Esophagus (tissue), 2 donors: ENCODE measurements around the gene KLF3. TPM values are rescaled to one million over a fixed set of nuclear protein-coding genes. Genes with fewer than 3 reads are reported as not detected.
A peak's percentile ranks its signal among the peaks of the same experiment; 100 is the strongest.

Experiments
- H3K27ac ChIP-seq, 2 donors: one replicate each; pipeline ENCODE4 v1.5.1; 2013; ENCODE audit warnings: low read depth in 2 of 2, mild to moderate bottlenecking in 2 of 2, inconsistent platforms in 1 of 2, low read length in 1 of 2, moderate library complexity in 1 of 2
- H3K27me3 ChIP-seq, 2 donors: one replicate each; pipeline ENCODE4 v1.6.1; 2013; ENCODE audit warnings: low read length in 2 of 2, control low read depth in 1 of 2, mild to moderate bottlenecking in 1 of 2; ENCODE audit not compliant: insufficient read depth in 2 of 2, control insufficient read depth in 1 of 2
- H3K36me3 ChIP-seq, 2 donors: one replicate each; pipeline ENCODE4 v1.6.1; 2013; ENCODE audit warnings: low read length in 1 of 2; ENCODE audit not compliant: control insufficient read depth in 2 of 2, insufficient read depth in 2 of 2
- H3K4me1 ChIP-seq, 2 donors: one replicate each; pipeline ENCODE4 v1.6.1; 2013; ENCODE audit warnings: low read length in 1 of 2; ENCODE audit not compliant: control insufficient read depth in 2 of 2, insufficient read depth in 2 of 2
- H3K4me3 ChIP-seq, 2 donors: one replicate each; pipeline ENCODE4 v1.5.1; 2013; ENCODE audit warnings: low read length in 2 of 2, mild to moderate bottlenecking in 2 of 2, low read depth in 1 of 2, moderate library complexity in 1 of 2
- H3K9me3 ChIP-seq, 2 donors: one replicate each; pipeline ENCODE4 v1.6.1; 2013; ENCODE audit warnings: mild to moderate bottlenecking in 2 of 2, low read depth in 1 of 2, low read length in 1 of 2, moderate library complexity in 1 of 2; ENCODE audit not compliant: control insufficient read depth in 2 of 2, insufficient read depth in 1 of 2
- WGBS, 2 donors: extraction: QIAGEN DNeasy Blood & Tissue Kit; methylation state at CpG; one replicate each; pipeline ENCODE4 v1.1.7; 2013; 5-methylcytosine and 5-hydroxymethylcytosine counted together
- polyA plus RNA-seq, 2 donors: library from polyadenylated mRNA; stranded (reverse); fragments of 200-250 nt; gene quantifications; one replicate each; pipeline ENCODE4 v1.2.3, GENCODE V29; 2013
- donor health status: healthy with polysubstance abuse.
- donor health status: Bipolar disorder and iron deficiency.

KLF3 gene
- 10 to 100 TPM; 20.6 to 36.2 TPM for polyA plus RNA-seq

DNA sequence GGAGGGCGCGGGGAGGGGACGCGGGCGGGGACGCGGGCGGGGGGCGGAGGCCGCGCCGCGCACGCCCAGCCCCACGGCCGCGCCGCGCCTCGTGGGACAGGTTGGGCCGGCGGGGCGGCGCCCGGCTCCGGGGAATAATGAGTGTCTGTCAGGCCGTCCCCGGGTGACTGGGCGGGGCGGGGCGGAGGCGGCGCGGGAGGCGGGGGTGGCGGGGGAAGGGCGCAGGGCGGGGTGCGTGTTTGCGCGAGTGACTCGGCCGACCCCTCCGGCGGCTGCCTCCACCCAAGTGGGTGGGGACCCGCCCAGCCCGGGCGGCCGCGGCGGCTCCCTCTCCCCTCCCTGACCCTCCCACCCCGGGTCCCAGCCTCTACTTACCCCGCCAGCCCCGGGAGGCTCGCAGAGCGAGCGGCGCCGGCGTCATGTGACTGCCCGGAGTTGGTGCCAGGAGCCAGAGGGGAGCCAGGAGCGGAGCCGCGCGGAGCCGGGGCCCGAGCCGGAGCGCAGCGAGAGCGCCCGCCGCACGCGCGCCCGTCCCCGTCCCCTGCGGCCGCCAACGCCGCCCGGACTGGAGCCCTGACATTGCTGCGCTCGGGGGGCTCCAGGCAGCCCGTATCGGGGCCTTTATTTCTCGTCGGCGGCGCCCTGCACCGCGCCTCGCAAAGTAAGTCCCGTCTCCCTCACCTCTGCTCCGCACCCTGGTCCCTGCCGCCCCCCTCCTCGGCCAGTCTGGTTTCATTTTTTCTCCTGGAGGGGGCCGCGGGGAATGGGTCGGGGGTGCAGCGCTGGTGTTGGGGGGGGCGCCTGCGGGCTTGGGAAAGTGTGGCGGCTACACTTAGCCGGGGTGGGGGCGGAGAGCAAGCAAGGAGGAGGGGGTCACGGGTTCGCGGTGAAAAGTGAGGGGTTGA is at the start of gene KLF3:
KLF3 (plus strand) TSS at position 399 of the 905 bp plus-strand sequence. CDS start 16,427 bp downstream, outside the sequence.
- no peaks in the 10 kb centered on the region for H3K4me1 ChIP-seq
- H3K9me3 ChIP-seq = no peaks in the 10 kb centered on the region
- WGBS, 2 donors = 1% methylated on average over 52 to 110 of the region's 110 CpGs
- H3K36me3 ChIP-seq = no peaks in the 10 kb centered on the region
- no peaks in the 10 kb centered on the region for H3K27me3 ChIP-seq
- peak within 1 kb of the TSS; percentile 94 to 100 for H3K27ac ChIP-seq
- peak within 1 kb of the TSS; percentile 77 to 79 for H3K4me3 ChIP-seq

DNA sequence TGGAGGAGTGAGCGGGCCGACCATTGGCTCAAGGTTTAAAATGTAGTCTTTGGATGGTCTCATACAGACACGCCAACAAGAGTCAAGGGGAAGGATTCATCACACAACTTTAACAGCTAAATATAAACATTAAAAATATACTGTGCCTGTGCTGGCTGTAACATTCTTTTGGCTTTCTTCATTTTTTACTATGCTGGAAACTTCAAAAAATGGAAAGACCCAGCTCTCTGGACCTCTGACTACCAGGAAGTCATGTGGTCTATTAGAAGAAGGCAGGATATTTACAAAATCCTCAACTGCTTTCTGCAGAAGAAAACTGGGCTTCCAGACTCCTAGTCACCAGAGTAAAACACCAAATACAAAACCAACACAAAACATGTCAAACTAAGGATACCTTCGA is 49.8 kb upstream of the KLF3 start:
- no peak overlapping the region for H3K27ac ChIP-seq

DNA sequence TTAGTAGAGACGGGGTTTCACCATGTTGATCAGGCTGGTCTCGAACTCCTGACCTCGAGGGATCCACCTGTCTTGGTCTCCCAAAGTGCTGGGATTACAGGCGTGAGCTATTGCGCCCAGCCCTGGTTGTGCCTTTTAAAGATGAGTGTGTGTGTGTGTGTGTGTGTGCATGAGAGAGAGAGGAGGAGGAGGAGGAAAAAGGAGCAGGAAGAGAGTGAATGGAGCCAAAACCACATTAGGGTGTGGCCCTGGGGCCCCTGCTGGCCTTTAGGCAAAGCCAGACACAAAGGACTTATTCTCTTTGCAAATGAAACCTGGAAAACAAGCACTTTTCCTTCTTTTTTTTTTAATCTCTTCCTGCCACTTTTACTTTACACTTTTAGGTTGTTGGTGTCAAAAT is 48.2 kb upstream of the KLF3 start:
- Histone ChIP-seq H3K9me3 (no peaks in the 10 kb centered on the region), H3K4me1 (peaks cover 0 to 2% of the 10 kb centered on the region in 2 donors), H3K4me3 (no peak overlapping the region), H3K27ac (no peak overlapping the region), H3K36me3 (no peaks in the 10 kb centered on the region), H3K27me3 (no peaks in the 10 kb centered on the region)
- WGBS, 2 donors = 90 to 94% methylated on average over 5 of the region's 5 CpGs

More for the DNA sequence above, 49.8 kb upstream of the KLF3 start:
- no peak overlapping the region for H3K4me3 ChIP-seq
- 88 to 89% methylated on average over 4 of the region's 4 CpGs for WGBS, 2 donors
- H3K9me3 ChIP-seq = no peaks in the 10 kb centered on the region
- no peaks in the 10 kb centered on the region for H3K27me3 ChIP-seq
- H3K36me3 ChIP-seq = no peaks in the 10 kb centered on the region
- H3K4me1 ChIP-seq = peaks cover 0 to 2% of the 10 kb centered on the region in 2 donors

DNA sequence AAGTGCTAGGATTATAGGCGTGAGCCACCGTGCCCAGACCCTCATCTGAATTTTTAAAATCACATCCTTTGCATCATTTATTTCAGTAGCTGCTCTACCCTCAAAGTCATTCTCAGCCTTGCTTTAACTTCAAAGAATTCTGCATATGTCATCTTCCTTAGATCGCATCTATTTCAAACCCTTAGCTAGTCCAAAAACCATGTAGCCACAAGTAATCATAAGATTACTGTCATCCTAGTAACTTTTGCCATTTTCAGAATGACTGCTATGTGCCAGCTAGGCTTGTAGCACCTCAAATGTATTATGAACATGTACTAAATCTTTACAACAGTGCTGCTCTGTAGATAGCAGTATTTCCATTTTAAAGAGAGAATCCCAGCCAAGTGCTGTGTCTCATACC is 45.5 kb upstream of the KLF3 start:
- Histone ChIP-seq H3K9me3 (no peaks in the 10 kb centered on the region), H3K4me1 (peaks cover 0 to 2% of the 10 kb centered on the region in 2 donors), H3K36me3 (no peaks in the 10 kb centered on the region), H3K27ac (no peak overlapping the region), H3K27me3 (no peaks in the 10 kb centered on the region), H3K4me3 (no peak overlapping the region)
- 89 to 92% methylated on average over 3 of the region's 3 CpGs for WGBS, 2 donors

DNA sequence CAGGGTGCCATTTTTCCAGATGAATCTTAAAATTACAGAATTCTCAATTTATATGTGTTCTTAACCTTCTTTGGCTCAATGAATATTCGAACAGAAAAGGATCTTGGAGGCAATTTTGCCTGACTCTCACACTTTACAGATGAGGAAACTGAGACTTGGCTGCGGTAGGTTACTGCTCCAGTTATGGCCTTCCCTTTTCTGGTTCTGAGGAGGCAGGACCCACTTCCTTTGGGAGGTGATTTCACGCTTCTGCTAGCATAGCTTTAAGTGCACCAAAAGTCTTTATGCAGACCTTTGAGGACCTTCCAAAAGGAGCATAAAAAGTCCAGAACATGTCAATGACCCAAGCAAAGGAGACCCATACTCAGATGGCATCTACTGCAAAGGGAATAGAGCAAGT is 44.7 kb upstream of the KLF3 start:
- no peak overlapping the region for H3K4me3 ChIP-seq
- no peak overlapping the region for H3K27ac ChIP-seq
- H3K27me3 ChIP-seq = no peaks in the 10 kb centered on the region
- peaks cover 0 to 2% of the 10 kb centered on the region in 2 donors for H3K4me1 ChIP-seq
- WGBS, 2 donors = 90 to 91% methylated on average over 3 of the region's 3 CpGs
- no peaks in the 10 kb centered on the region for H3K36me3 ChIP-seq
- no peaks in the 10 kb centered on the region for H3K9me3 ChIP-seq

DNA sequence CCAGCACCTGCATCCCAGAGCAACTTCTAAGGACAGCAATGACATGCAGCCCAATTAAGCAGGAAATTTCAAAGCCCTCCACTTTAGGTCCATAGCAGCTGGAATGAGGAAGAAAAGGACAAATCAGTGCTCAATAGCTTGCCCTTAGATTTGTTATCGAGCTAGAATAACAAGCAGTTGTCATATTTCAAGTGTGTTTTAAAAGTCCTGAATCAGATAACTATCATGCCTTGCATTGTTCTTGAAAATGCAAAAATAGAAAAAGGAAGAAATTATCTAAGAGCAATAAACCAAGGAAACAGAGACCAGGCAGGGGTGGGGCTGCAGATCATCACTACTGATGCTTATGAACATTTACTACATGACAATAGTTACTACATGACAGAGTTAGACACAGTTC is 43.9 kb upstream of the KLF3 start:
- H3K36me3 ChIP-seq = no peaks in the 10 kb centered on the region
- 78 to 82% methylated on average over 1 of the region's 1 CpG for WGBS, 2 donors
- no peak overlapping the region for H3K27ac ChIP-seq
- H3K4me1 ChIP-seq = peaks cover 0 to 2% of the 10 kb centered on the region in 2 donors
- H3K9me3 ChIP-seq = no peaks in the 10 kb centered on the region
- no peak overlapping the region for H3K4me3 ChIP-seq
- no peaks in the 10 kb centered on the region for H3K27me3 ChIP-seq

DNA sequence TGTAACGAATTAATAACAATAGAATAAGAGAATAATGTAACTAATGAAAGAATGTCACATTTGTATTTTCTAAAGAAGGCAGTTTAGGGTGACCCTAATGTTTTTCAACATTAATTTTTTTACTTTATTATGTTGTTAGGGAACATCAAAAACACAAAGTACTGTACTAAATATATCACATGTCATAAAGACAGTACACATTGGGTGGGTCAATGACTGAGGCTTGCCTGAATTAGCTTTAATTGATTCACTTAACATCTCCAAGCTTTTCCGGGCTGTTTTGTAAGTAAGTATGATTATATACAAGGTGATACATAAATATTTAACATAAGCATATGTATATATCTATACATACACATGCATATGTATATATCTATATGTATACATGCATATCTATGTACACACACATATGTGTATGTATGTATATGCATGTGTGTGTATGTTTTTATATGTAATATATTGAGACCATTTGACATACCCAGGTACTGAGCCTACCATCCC is 43.4 kb upstream of the KLF3 start:
- no peaks in the 10 kb centered on the region for H3K9me3 ChIP-seq
- peaks cover 0 to 2% of the 10 kb centered on the region in 2 donors for H3K4me1 ChIP-seq
- WGBS, 2 donors = 64 to 72% methylated on average over 2 of the region's 2 CpGs
- no peaks in the 10 kb centered on the region for H3K36me3 ChIP-seq
- H3K27me3 ChIP-seq = no peaks in the 10 kb centered on the region
- H3K4me3 ChIP-seq = no peak overlapping the region
- H3K27ac ChIP-seq = no peak overlapping the region

DNA sequence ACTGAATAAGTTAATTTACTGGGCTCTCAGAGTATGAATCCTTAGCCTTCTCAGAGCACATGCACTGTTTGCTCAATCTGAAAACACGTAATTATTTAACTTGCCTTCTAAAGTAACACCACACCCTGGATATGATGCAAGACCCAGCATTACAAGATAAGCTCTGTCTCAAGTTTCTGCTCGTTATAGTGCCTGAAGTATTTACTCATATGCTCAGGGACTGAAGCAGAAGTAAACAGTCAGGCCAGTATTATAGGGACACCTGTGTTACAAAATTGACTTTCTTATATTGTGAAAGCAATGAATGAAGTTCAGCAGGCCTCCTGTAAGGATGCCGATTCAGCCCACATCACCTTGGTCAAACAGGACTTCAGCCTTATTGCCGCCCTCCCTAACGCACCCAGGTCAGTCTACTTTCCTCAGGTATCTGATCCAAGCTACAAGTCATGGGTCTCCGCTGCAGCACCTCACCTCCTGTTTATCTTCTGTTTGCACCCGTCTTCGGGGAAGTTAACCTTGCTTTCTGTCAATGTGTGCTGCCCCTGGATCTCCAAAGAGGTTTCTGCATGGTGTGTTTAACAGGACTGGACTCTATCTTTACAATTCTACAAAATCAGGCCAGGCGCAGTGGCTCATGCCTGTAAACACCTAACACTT is 42.8 kb upstream of the KLF3 start:
- H3K4me1 ChIP-seq = no peaks in the 10 kb centered on the region
- WGBS, 2 donors = 52 to 58% methylated on average over 9 of the region's 9 CpGs

DNA sequence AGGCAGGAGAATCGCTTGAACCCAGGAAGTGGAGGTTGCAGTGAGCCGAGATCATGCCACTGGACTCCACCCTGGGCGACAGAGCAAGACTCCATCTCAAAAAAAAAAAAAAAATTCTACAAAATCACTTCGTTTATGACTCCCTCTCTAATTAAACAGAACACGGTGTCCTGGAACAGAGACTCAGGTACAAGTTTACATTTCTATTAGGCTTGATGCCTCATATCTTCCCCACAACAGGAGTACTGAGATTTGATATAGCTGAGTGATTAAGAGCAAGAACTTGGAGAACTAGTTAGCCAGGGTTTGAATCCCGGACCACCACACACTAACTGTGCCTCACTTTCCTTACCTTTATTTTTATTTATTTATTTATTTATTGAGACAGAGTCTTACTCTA is 42.2 kb upstream of the KLF3 start:
- Histone ChIP-seq H3K27me3 (no peaks in the 10 kb centered on the region), H3K27ac (peak overlapping the region; percentile 50 to 85), H3K36me3 (no peaks in the 10 kb centered on the region), H3K4me3 (no peak overlapping the region), H3K4me1 (no peaks in the 10 kb centered on the region), H3K9me3 (no peaks in the 10 kb centered on the region)
- 79 to 87% methylated on average over 6 of the region's 6 CpGs for WGBS, 2 donors

More for the DNA sequence above, 42.8 kb upstream of the KLF3 start:
- Histone ChIP-seq H3K4me3 (no peak overlapping the region), H3K9me3 (no peaks in the 10 kb centered on the region), H3K36me3 (no peaks in the 10 kb centered on the region), H3K27ac (peak overlapping the region; percentile 50 to 85), H3K27me3 (no peaks in the 10 kb centered on the region)
